Umbilical cord (tissue), 2 donors: ENCODE results near the gene COMMD9. TPM values are rescaled to one million over a fixed set of nuclear protein-coding genes. Genes with fewer than 3 reads are reported as not detected.
"Not testable (repeated sequence)": the region's sequence is repeated elsewhere in the genome, so short reads cannot be mapped to it uniquely, and the experiment has no call there.

Source experiments
- DNase-seq: peaks from one replicate; pipeline ENCODE4 v3.0.0-alpha.2; 2015; ENCODE audit warnings: low spot score
- total RNA-seq: library from RNA; depleted of rRNA; stranded (reverse); fragments of >200 nt; gene quantifications from one replicate; pipeline ENCODE4 v1.2.3, GENCODE V29; 2014; ENCODE audit warnings: low replicate concordance; ENCODE audit not compliant: insufficient read depth

COMMD9 gene
- total RNA-seq, result 34.7 TPM

GRCh38 chr11:36289226-36289852, at the start of gene COMMD9:
TSS of gene COMMD9 (minus strand) at chr11:36289424. CDS start at chr11:36289412, 12 bp downstream.
- DNase-seq, result peak; percentile 97

- DNase-seq, result no peak
Observed at GRCh38 chr11:36333897-36334296, 44.7 kb upstream of the COMMD9 start.

- DNase-seq, result no peak
Observed at GRCh38 chr11:36333468-36333867, 44.2 kb upstream of the COMMD9 start.

- no peak for DNase-seq
Observed at GRCh38 chr11:36330411-36330810, 41.2 kb upstream of the COMMD9 start.

- no peak for DNase-seq
Observed at GRCh38 chr11:36328966-36329673, 39.9 kb upstream of the COMMD9 start.

- no peak for DNase-seq
Observed at GRCh38 chr11:36326524-36327419, 37.5 kb upstream of the COMMD9 start.

GRCh38 chr11:36325403-36325802, 36.2 kb upstream of the COMMD9 start:
- not testable (repeated sequence) for DNase-seq

GRCh38 chr11:36324956-36325355, 35.7 kb upstream of the COMMD9 start:
- DNase-seq, result not testable (repeated sequence)

- DNase-seq, result no peak
Observed at GRCh38 chr11:36317992-36318391, 28.8 kb upstream of the COMMD9 start.

- no peak for DNase-seq
Observed at GRCh38 chr11:36316049-36316448, 26.8 kb upstream of the COMMD9 start.

- no peak for DNase-seq
Observed at GRCh38 chr11:36314434-36314767, 25.2 kb upstream of the COMMD9 start.

GRCh38 chr11:36313750-36314433, 24.7 kb upstream of the COMMD9 start:
- DNase-seq, result no peak

GRCh38 chr11:36312611-36313472, 23.6 kb upstream of the COMMD9 start:
- no peak for DNase-seq

- no peak for DNase-seq
Observed at GRCh38 chr11:36311926-36312595, 22.8 kb upstream of the COMMD9 start.

GRCh38 chr11:36309779-36310178, 20.6 kb upstream of the COMMD9 start:
- DNase-seq, result no peak

GRCh38 chr11:36308577-36308976, 19.4 kb upstream of the COMMD9 start:
- no peak for DNase-seq

GRCh38 chr11:36306888-36307287, 17.7 kb upstream of the COMMD9 start:
- DNase-seq, result peak; percentile 63

GRCh38 chr11:36305047-36305446, 15.8 kb upstream of the COMMD9 start:
- DNase-seq, result no peak

GRCh38 chr11:36304351-36304750, 15.1 kb upstream of the COMMD9 start:
- DNase-seq, result peak; percentile 70

- DNase-seq, result peak; percentile 87
Observed at GRCh38 chr11:36300650-36301049, 11.4 kb upstream of the COMMD9 start.
